Activated effector memory CD4-positive, alpha-beta T cell treated with Interleukin-2 at 50 U/mL for 16 hours (primary cell): Measurements from ENCODE around the gene SLC16A3.
A peak's percentile ranks its signal among the peaks of the same experiment; 100 is the strongest.
"Not testable (repeated sequence)": the region's sequence is repeated elsewhere in the genome, so short reads cannot be mapped to it uniquely, and the experiment has no call there.

Source experiments
- DNase-seq: peaks from one replicate; pipeline ENCODE4 v3.0.0-alpha.2; 2020

The SLC16A3 gene

DNA sequence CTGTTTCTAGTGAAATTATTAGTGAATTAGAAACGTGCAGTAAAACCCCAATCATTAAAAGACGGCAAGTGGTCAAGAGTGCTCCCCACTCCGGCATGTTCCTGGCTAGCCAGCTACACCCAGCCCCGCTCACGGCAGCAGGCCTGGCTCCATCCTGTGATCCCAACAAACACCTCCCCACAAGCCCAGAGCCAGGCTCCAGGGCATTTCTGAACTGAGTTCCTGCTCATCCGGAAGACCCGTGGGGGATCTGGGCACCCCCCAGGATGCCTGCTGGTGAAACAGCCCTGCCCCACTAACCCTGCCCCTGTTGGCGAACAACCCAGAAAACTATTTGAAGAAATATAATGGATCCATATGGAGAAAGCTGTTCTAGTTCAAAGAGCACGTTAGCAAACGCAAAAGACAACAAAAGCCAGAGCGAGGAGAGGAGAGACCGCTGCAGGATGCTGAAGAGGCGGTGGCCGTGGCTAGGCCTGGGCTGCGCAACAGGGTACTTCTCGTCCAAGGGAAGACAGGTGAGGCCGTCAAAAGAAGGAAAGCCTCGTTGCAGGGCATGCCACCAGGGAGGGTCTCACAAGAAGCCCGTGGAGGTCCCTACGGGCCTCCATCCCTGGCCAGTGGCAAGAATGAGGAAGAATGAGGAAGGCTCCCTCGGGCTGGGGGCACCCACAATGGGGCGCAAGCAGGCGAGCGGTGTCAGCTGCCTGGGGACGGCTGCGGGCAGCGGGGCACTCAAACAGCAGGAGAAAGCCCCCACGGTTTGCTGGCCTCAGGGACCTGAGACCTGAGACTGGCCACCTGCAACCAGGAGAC lies 19.2 kb downstream of the SLC16A3 start:
- DNase-seq, result no peak

DNA sequence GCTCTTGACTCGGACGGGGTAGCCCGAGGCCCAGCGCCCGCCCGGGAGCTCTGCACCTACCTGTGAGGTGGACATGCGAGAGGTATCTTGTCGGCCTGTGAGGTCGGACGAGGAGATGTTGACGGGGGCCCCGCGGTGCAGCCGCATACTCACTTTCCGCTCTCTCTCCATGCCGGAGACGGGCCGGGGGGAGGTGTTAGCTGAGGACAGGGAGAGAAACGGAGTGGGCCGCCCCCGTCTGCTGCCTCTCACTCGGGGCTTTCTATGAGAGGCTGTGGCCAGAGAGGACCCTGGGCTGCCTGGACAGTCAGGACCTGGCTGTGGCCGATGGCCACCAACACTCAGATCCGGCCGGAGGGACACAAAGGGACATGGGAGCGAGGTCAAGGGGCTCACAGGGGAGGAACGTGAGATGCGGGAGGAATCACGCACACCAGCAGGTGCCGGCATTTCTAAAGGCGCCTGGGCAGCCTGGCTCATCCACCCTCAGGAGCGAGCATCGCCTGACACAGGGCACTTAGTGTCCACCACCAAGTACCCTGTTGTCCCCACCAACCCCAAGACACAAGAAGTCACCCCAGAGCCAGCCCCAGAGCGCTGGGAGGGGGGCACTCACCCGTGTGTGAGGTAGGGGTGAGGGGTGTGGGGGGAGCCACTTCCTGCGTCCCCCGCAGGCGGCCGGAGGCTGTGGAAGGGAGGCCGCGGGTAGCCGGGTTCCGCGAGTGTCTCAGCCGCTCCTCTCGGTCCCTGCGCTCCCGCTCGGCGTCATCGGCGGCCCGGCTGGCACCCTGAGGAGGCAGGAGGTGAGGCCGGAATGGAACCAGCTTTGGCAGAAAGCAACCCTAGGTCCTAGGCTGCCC lies 20.2 kb downstream of the SLC16A3 start:
- DNase-seq, result no peak

DNA sequence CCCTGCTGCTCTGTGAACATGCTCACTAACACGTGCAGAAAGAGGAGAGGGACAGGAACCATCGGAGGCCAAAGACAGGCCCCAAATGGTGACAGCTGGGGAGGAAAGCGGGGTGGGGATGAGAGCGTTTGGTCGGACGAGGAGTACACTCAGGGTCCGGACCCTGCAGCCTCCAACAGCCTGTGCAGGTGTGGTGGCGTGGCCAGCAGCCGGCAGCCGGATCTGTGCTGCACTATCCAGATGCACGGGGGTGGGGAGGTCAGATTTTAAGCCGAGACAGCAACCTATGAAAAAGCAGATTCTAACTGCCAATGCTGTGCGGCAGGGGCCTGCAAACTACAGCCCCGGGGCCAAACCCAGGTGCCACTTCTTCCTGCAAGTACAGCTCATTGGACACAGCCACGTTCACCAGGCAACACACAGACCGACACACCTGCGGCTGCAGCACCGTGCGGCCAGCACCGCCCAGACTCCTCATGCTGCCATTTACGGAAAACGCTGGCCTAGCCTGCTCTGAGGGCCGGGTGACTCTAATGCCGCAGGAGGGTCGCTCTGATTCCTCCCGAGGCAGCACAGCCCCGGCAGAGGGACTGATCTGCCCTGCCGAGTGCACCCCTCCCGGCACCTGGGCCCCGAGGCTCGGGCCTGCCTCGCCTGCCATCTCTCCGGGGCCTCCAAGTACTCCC lies 21.2 kb downstream of the SLC16A3 start:
- no peak for DNase-seq

DNA sequence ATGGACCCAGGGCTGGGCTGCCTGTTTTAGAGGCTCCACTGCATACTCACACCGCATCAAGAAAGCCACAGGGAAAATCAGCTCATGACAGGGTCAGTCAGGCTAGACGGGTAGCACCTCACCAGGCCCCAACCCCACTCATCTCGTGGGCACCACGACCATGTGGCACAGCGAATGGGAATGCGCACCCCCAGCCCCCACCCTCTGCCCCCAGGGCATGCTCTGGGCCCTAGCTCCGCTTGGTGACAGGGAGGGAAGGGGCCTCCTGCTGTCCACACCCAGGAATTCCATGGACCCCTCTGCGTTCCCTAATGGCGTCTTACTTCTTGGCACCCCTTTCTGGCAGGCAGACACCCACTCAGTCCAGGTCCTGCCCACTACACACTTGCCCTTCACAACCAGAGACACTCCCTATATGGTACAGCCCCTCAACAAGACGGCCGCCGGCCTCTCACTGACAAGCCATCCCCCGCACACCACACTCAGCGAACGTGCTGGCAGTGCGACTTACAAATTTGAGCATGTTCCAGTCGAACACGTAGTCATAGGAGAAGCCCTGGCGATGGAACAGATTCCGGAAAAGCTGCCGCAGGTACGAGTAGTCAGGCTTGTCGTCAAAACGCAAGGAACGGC lies 22.1 kb downstream of the SLC16A3 start:
- DNase-seq, result no peak

DNA sequence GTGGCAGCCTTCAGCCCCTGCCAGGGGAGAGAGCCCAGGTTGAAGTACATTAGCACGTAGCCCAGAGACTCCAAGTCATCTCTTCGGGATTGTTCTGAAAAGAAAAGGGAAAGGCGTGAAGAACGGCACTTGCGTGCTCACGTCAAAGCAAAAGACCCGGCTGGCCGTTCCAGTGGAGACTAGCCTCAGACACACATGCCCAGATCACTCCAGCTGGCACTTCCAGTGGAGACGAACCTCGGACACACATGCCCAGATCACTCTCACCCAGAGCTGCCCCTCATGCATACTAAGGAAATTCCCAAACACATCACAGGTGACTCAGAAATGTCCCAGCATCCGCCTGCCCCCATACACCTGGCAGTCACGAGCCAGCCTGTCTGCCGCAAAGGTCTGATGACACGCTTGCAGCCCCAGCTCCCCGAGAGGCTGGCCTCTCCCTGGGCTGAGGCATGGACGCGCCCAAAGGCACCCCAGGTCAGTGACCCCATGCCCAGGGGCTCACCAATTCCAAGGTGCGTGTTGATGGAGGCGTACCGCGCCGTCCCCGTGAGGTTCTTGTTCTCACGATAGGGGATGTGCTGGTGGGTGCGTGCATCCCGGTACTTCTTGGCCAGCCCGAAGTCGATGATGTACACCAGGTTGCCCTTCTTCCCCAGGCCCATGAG lies 23.8 kb downstream of the SLC16A3 start:
- DNase-seq, result no peak

DNA sequence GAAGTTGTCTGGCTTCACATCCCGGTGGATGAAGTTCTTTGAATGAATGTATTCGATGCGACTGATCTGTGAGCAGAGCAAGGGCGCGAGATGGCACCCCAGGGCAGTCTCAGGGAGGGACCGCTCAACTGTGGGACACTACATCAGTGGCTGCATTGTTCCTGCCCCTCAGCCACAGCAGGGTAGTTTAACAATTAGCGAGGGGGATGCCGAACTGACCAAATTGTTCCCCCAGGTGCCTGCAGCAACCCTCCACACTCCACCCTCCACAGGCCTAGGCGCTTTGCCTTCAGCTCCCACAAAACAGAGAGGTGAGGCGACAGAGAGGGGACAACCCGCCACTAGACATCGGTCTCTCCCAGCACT lies 24.3 kb downstream of the SLC16A3 start:
- no peak for DNase-seq

DNA sequence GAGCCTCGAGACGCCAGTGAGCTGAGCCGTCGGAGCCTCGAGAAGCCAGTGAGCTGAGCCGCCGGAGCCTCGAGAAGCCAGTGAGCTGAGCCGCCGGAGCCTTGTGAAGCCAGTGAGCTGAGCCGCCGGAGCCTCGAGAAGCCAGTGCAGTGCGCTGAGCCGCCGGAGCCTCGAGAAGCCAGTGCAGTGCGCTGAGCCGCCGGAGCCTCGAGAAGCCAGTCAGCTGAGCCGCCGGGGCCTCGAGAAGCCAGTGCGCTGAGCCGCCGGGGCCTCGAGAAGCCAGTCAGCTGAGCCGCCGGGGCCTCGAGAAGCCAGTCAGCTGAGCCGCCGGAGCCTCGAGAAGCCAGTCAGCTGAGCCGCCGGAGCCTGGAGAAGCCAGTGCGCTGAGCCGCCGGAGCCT lies 25.3 kb downstream of the SLC16A3 start:
- DNase-seq, result not testable (repeated sequence)

DNA sequence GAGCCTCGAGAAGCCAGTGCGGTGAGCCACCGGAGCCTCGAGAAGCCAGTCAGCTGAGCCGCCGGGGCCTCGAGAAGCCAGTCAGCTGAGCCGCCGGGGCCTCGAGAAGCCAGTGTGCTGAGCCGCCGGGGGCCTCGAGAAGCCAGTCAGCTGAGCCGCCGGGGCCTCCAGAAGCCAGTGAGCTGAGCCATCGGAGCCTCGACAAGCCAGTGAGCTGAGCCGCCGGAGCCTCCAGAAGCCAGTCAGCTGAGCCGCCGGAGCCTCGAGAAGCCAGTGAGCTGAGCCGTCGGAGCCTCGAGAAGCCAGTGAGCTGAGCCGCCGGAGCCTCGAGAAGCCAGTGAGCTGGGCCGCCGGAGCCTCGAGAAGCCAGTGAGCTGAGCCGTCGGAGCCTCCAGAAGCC lies 25.9 kb downstream of the SLC16A3 start:
- DNase-seq, result not testable (repeated sequence)

DNA sequence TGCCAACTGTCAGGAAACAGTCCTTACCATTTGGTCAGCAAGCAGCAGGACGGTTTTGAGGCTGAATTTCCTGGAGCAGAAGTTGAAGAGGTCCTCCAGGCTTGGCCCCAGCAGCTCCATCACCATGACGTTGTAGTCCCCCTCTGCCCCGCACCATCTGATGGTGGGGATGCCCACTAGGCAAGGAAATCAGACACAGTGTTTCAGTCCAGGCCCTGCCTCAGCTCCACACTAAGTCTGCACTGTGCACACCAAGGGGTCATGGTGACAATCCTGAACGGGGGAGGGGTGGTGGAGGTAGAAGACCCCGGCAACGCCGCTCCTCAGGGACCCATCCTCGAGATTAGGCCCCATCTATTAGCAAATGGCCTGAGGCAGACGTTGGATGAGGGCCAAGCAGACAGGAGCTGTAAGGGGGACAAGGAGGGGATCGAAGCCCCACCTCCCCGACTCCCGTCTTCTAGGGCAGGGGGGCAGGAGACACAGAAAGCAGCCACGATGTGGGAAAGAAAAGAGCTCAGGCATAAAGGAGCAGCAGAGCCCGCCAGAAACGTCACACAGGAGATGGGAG lies 26.6 kb downstream of the SLC16A3 start:
- no peak for DNase-seq

DNA sequence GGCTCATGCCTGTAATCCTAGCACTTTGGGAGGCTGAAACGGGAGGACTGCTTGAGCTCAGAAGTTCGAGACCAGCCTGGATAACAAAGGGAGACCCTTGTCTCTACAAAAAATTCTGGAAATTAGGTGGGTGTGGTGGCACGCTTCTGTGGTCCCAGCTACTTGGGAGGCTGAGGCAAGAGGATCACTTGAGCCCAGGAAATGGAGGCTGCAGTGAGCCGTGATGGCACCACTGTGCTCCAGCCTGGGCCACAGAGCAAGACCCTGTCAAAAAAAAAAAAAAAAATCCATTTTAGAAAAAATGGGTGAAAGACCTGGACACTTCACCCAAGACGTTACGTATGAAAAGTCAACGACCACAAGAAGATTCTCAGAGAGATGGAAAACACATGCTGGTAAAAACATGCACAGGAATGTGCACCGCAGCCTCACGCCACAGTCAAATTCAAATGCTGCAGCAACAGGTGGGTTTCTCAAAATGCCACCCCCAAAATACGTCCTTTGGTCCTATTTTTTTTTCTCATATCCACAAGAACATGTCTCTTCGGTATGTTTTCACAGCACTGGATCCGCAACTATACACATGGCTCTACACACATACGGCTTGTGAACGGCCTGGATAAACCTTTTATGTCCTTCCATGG lies 27.5 kb downstream of the SLC16A3 start:
- no peak for DNase-seq

DNA sequence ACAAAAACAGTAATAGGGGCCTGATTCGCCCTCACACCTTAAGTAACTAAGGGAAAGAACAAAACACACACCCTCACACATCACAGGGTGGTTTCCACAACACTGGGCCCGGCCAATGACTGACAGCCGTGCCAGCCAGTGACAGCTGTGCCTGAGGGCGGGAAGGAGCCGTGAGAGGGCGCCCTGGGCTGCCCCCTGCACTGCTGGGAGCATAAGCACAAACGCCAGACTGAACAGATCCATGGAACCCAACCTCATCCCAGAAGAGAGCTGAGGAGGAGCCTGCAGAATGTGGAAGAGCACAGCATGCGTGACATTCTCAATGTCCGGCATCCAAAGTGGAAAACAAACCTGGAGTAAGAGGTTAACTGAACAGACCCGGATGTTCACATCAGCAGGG lies 28.6 kb downstream of the SLC16A3 start:
- DNase-seq, result no peak

DNA sequence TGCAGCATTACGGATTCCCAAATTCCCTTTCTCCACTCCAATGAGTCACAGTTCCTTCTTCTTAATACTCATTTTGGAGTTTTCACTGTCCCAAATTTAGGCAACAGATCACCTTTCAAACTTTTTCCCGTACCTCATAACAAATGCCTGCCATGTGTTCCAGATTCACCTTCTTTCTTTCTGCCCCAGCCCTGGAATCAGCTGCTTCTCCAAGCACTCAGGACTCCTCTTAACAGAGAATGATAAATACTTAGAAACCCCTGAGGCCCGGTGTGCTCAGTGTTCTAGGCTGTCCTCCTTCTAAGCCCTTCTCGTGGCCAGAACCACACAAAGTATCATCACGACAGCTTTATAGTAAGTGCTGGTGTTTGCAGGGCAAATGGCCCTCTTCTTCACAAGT lies 29.7 kb downstream of the SLC16A3 start:
- DNase-seq, result no peak

DNA sequence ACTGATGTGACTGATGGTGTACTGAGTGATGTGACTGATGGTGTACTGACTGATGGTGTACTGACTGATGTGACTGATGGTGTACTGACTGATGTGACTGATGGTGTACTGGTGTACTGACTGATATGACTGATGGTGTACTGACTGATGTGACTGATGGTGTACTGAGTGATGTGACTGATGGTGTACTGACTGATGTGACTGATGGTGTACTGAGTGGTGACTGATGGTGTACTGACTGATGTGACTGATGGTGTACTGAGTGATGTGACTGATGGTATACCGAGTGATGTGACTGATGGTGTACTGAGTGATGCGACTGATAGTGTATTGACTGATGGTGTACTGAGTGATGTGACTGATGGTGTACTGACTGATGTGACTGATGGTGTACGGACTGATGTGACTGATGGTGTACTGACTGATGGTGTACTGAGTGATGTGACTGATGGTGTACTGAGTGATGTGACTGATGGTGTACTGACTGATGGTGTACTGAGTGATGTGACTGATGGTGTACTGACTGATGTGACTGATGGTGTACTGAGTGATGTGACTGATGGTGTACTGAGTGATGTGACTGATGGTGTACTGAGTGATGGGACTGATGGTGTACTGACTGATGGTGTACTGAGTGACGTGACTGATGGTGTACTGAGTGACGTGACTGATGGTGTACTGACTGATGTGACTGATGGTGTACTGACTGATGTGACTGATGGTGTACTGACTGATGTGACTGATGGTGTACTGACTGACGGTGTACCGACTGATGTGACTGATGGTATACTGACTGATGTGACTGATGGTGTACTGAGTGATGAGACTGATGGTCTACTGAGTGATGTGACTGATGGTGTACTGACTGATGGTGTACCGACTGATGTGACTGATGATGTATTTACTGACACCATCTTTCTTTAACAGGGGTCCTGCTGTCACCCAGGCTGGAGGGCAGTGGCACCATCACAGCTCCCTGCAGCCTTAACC lies 31.4 kb downstream of the SLC16A3 start:
- DNase-seq, result not testable (repeated sequence)

DNA sequence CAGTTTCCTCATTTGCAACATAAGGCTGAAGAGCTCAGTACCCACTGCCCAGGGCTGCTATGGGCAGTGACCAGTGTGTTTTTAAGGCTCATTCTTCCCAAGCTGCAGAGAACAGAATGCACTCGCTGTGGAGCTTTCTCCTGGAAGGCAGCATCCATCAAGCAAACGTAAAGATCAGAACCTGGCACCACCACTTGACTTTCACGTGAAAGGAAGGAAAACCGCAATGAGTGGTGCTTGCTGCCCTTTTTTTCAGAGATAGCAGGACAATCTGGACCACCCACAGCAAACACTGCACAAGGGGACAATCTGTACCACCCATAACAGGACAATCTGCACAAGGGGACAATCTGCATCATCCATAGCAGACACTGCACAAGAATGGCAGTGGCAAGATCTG lies 33.5 kb downstream of the SLC16A3 start:
- DNase-seq, result no peak

DNA sequence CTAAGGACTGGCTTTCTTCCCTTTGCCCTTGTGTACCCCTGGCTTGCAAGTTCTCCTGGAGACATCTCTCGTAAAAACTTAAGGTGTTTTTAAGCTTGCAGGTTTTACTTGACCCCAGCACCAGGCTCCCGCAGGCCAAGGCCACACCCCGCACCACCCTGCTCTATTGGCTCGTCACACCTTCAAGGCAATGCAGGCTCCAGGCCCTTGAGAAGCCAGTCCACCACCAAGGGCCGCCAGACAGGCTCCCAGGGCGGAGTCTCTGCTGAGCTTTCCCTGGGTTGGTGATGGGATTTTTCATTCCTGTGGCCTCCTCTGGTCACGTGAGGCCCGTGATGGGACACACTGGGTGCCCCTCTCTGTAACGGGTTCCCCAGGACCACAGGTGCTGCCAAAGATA lies 34.8 kb downstream of the SLC16A3 start:
- no peak for DNase-seq

DNA sequence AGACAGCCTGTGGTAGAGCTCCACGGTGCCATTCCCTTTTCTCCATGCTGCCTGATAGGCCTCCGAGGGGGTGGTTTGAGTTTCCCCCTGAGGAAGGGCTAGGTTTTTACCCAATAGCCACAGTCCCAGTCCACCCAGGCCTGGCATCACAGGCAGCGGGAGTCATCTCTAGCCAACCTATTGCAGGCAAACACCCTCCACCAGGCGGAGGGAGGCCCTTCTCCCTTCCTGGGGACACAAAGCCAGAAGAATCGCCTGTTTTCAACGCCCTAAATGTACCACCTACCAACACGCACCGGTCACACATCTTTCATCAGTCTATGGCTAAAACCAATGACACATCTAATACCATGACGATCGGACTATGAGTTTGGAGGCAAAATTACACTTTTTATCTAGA lies 37.3 kb downstream of the SLC16A3 start:
- DNase-seq, result no peak

DNA sequence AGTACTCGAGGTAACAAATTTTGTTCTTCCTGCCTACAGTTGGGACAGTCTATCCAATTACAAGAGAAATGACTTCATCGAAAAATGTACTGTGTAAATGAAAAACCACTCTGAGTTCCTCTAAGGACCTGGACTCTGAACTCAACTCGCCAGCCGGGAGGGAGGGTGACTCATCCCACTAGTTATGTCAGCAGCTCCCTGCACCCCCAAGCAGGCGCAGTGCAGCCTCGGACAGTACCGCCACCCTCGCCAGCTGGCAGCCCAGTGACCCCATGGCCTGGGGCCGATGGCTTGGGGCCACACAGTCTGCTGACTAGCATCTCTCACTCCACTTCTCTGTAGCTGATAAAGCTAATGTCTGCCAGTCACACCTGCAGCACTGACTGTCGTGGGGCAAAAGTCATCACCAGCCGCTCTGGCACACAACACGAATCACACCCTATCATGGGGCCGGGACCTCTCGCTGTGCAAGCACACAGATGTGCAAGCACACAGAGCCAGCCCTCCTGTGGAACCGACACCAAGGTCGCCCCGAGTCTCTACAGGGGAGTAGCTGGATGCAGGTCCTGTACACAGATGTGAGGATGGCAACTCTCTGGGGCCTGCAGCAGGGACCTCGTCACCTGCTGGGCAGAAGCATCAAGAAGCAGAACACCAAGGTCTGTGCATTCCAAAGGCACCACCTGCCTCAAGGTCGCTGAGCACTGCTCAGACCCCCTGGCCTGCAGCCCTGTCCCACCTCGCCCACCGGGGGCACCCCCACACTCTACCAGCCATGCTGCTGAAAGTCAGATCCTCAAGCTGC lies 38.9 kb downstream of the SLC16A3 start:
- peak; percentile 12 for DNase-seq

DNA sequence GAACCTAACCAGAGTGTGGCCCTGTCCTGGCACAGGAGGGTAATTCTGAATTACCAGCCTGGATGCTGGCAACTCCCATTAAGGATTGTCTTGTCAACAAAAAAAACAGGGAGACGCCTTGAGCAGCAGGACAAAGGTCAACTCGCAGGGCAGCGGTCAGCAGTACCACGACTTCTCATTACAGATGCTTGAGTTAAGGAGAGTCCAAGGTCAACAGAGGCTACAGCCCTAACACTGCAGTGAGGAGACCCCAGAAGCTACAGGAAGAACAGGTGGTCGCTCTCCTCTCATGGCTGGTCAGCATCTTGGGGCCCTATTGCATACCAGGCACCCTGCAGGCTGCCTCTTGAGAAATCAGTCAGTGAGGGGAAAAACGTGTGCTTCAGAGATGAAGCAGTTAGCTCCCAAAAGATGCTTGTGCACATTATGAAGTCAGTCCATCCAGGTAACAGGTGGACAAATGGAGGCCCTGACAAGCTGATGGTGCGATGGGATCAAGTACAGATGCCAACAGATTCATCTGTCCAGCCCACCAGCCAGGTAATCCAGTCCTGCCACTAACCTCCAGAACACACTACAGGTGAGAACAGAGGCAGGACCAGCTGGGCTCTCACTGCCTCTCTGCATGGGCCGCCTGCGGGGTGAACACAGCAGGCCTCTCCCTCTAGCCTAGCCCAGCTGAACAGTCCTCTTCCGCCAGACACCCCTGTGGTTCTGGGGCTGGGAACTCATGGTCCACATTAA lies 40.5 kb downstream of the SLC16A3 start:
- DNase-seq, result no peak
